SK-N-SH treated with all-trans-retinoic acid at 6 μM for 48 hours (cell line): ENCODE data around the gene ARMH3.

Experiments
- ARNTL ChIP-seq: fragments of 450-650 bp; formaldehyde crosslinking; IDR thresholded peaks from 2 replicates; pipeline ENCODE4 v1.5.0; 2020; ENCODE audit warnings: low read depth, mild to moderate bottlenecking, moderate library complexity, borderline replicate concordance
- CSDC2 ChIP-seq: fragments of 250-450 bp; sonication (Bioruptor Pico); IDR thresholded peaks from 2 replicates; pipeline ENCODE4 v1.5.0; 2020; ENCODE audit warnings: mild to moderate bottlenecking, moderate library complexity
- OSR1 ChIP-seq: fragments of 250-450 bp; sonication (Bioruptor Pico); IDR thresholded peaks from 2 replicates; pipeline ENCODE4 v1.8.0; 2022; ENCODE audit warnings: moderate library complexity, mild to moderate bottlenecking, inconsistent platforms
- PATZ1 ChIP-seq: fragments of 250-450 bp; sonication (Bioruptor Pico); IDR thresholded peaks from 2 replicates; pipeline ENCODE4 v1.8.0; 2020; ENCODE audit warnings: mild to moderate bottlenecking, moderate library complexity, borderline replicate concordance
- SNAI2 ChIP-seq: fragments of 250-450 bp; sonication (Bioruptor Pico); IDR thresholded peaks from 2 replicates; pipeline ENCODE4 v1.5.0; 2020; ENCODE audit warnings: mild to moderate bottlenecking, moderate library complexity
- TSHZ2 ChIP-seq: fragments of 250-450 bp; sonication (Bioruptor Pico); IDR thresholded peaks from 2 replicates; pipeline ENCODE4 v1.5.0; 2020; ENCODE audit warnings: mild to moderate bottlenecking, moderate library complexity
- ZFP30 ChIP-seq: fragments of 450-650 bp; formaldehyde crosslinking; IDR thresholded peaks from 2 replicates; pipeline ENCODE4 v1.5.0; 2022; ENCODE audit warnings: mild to moderate bottlenecking, moderate library complexity
- TF ChIP-seq, protein P1 (sequence below): fragments of 250-450 bp; sonication (Bioruptor Pico); IDR thresholded peaks from 2 replicates; pipeline ENCODE4 v1.5.1; 2020; ENCODE audit warnings: low read depth, mild to moderate bottlenecking, moderate library complexity

DNA sequence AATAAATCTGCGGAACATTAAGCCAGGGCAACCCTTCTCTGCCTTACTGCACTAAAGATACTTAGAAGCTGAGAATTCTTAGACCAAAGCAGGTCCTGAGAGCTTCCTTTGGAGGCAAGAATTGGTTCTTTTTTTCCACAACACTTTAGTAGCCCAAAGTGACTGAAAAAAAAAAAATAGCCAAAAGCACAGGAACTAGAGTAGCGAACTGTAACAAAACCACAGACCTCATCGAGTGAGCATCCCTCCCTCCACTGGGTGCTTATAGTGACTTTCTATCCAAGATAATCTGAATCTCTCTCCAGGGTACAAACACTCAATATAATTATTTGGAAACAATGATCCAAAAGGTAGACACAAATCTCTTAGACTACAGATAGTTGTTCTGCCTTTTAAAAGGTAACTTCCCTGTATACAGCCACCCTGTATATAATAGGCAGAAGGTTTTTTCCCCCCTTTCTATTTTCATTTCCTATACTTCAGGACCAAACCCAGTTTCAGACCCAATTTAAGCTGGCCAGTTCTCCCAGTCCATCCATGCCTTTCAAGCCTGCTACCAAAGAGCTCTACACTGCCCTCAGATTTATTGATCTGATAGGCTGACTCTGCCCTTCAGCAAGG, 180.8 kb downstream of the ARMH3 start:
- TF ChIP-seq TSHZ2 (CRISPR knock-in tag), result no peak
- TF ChIP-seq SNAI2 (CRISPR knock-in tag), result no peak
- TF ChIP-seq OSR1 (CRISPR knock-in tag), result no peak
- TF ChIP-seq PATZ1, result no peak
- no peak for TF ChIP-seq ARNTL (CRISPR knock-in tag)
- TF ChIP-seq CSDC2 (CRISPR knock-in tag), result no peak
- TF ChIP-seq, protein P1, sequence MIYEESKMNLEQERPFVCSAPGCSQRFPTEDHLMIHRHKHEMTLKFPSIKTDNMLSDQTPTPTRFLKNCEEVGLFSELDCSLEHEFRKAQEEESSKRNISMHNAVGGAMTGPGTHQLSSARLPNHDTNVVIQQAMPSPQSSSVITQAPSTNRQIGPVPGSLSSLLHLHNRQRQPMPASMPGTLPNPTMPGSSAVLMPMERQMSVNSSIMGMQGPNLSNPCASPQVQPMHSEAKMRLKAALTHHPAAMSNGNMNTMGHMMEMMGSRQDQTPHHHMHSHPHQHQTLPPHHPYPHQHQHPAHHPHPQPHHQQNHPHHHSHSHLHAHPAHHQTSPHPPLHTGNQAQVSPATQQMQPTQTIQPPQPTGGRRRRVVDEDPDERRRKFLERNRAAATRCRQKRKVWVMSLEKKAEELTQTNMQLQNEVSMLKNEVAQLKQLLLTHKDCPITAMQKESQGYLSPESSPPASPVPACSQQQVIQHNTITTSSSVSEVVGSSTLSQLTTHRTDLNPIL (CRISPR knock-in tag), result no peak
- TF ChIP-seq ZFP30 (CRISPR knock-in tag), result no peak
